CD4-positive, alpha-beta T cell treated with Interleukin-10 for 1 hour (primary cell): ENCODE data around the gene C11orf21.

Experiments used
- DNase-seq: peaks from one replicate; pipeline ENCODE4 v3.0.0-alpha.2; 2020

Gene C11orf21

DNA sequence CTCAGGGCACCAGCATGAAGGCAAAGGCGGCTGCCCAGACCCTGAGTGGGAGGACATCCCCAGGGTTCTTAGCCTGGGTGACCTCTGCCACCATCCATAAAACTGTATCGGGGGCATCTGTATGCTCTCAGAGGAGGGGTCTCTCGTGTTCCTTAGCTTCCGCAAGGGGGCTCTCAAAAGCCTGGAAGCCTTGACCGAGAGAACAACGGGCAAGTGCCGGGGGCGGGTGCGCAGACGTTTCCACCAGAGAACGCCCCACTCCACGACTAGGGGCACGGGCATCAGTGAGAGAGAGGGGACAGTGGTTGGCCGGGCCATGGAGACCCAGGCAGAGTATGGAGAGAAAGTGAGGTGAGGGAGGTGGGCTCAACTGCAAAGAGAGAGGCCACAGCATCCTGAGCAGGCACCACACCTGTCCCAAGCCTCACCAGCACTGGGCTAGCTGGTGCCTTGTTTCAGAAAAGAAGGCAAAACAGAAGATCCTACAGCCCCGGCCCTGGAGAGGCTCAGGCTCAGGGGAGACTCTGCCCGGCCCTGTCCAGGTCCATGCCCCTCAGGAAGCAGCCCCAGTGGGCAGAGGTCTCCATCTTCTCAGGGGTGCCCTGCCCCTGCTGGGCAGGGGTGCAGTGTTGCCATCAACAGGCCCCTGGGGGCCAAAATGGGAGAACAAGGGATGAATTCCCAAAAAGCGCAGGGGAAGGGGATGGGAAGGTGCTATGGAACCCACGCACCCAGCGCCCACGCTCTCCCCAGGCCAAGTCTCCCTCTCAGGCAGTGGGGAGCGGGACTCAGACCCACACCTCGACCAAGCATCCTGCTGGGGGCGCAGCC lies 6.0 kb upstream of the C11orf21 start:
- no peak for DNase-seq

DNA sequence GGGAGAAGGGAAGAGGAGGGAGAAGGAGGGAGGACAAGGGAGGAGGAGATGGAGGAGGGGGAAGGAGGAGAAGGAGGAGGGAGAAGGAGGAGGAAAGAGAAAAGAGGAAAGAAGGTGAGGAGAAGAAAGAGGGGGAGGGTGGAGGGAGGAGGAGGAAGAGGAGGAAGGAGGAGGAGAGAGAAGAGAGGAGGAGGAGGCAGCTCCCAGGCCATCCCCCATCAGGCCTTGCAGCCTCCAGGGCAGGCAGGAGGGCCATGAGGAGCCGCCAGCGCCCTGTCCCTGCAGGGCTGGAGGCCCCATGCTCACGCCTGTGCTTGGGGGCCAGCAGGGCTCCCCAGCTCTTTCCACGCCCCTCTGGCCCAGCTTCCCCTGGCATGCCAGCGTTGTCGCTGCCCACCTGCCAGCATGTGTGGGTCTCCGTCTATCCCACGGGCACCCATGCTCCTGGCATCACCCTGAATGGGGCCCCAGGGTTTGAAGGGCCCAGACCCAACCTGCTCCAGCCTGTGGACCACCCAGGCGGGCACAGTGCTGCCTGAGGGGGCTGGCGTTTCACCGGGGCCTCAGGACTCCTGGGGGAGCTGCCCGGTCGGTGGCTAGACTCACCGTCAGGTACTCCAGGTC lies 5.3 kb upstream of the C11orf21 start:
- DNase-seq, result no peak

DNA sequence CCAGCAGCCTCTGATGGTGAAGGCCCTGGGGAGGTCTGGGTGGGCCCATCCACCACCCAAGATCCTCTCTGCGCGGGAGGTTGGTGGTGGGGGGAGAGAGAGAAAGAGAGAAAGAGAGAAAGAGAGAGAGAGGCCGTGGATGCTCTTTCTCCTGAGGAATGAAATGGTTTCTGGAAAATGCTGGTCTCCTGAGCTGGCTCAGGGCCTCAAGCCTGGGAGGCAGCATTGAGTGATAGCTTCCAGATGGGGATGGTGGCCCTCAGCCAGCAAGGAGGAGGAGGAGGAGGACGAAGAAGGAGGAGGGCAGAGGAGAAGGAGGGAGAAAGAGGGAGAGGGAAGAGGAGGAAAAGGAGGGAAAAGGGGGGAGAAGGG lies 4.7 kb upstream of the C11orf21 start:
- no peak for DNase-seq

DNA sequence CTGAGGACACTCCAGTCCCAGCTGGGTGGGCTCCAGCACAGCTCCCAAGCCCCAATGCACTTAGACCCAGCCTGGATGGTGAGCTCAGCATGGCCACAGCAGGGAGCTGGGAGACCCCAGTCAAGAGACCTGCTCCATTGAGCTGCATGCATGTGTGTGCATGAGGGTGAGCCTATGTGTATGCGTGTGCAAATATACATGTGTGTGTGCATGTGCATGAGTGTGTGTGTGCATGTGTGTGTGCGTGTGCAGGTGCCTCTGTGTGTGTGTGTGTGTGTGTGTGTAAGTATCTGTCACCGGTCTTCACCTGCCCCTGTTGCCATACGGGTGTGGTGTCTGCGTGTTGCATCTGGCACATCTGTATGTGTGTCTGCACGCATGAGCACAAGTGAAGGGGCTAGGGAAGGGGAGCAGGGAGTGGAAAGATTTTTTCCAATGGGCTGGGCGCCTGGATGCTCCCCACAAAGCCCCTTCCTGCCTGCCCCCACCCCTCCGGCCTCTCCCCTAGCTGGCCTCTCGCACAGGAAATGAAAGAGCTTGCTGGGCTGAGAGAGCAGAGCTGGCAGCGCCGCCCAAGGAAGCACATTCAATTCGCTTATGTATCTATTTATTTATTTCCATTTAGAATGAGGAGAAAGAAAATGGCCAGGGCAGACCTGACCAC lies 4.2 kb upstream of the C11orf21 start:
- DNase-seq, result no peak

DNA sequence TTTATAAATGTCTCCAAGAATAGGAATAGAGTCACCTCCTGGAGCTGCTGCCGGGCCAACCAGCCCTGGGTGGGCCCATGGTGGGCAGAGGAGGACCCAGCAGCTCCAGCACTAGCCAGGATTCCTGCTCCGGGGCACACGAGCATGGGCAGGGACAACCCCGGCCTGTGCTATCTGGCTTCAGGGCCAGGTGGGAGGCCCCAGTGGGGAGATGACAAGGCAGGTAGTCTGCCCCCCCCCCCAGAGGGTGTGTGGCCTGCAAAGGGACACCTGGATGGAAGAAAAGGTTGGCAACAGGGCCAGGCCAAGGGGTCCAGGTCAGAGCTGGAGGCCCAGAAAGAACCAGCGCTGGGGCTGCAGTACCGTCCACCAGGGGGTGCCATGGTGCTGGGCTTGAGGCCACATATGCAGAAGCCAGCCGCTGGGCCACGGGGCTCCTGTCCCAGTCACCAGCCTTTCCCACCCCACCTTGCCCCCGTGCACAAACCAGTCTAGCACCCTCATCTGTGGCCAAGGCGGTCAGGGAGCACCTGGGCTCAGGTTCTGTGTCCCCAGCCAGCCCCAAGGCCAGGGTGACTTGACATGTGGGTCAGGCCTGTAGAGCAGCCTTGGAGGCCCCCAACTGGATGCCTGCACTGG lies 3.5 kb upstream of the C11orf21 start:
- DNase-seq, result peak; percentile 83

DNA sequence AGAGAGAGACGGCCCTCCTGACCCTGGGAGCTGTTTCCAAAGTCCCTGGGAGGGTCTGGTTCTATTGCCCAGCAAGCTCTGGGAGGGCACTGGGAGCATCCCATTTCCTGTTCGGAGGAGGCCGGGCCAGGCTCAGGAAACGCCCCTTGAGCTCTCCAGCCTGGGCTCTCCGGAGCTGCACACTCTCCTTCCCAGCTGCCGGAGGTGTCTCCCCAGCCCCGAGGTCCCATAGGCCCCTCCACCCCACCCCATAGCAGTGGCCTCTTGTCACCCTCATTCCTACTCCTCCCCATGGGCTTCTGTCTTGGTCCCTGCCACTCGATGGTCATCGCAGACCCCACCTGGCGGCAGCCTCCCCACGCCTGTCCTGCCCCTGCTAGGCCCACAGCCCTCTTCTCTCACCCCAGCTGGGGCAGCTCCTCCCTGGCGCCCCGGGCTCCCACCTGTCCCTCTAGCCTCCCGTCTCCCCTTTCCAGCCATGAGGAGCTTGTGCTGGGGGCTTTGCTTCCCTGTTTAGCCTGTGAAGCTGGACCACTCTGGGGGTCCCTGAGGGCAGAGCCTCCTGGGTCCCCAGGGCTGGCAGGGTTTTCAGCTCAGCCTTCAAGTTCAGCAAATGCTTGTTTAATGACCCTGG lies 2.9 kb upstream of the C11orf21 start:
- no peak for DNase-seq

DNA sequence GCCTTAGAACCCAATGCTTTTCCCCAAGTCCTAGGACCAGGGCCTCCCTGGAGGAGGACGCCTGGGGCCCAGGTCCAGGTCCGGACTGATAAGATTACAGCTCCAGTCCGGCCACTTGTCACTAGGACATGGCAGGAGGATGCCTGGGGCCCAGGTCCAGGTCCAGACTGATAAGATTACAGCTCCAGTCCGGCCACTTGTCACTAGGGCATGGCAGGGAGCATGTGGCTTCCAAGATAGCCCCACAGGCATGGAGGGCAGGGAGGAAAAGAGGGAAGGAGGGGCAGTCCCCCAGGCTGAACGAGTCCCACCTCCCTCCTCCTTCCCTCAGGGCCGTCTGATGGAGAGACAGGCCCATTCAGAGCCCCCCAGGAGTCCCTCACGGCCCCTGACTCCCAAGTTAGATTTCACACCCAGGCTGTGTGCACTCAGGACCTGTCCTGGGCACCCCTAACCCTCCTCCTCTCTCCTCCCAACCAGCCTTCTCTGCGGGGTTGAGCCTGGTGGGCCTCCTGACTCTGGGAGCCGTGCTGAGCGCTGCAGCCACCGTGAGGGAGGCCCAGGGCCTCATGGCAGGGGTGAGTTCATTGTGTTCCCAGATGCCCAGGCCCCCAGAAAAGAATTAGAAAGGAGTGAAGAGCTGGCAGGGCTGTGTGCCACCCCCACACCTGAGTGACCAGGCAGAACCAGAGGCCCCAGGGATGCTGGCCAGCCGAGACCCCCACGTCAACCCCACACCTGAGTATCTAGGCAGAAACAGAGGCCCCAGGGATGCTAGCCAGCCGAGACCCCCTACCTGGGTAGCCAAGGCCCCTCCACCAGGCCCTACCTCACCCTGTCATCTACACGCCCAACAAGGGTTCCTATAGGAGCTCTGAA lies 2.1 kb upstream of the C11orf21 start:
- DNase-seq, result no peak

DNA sequence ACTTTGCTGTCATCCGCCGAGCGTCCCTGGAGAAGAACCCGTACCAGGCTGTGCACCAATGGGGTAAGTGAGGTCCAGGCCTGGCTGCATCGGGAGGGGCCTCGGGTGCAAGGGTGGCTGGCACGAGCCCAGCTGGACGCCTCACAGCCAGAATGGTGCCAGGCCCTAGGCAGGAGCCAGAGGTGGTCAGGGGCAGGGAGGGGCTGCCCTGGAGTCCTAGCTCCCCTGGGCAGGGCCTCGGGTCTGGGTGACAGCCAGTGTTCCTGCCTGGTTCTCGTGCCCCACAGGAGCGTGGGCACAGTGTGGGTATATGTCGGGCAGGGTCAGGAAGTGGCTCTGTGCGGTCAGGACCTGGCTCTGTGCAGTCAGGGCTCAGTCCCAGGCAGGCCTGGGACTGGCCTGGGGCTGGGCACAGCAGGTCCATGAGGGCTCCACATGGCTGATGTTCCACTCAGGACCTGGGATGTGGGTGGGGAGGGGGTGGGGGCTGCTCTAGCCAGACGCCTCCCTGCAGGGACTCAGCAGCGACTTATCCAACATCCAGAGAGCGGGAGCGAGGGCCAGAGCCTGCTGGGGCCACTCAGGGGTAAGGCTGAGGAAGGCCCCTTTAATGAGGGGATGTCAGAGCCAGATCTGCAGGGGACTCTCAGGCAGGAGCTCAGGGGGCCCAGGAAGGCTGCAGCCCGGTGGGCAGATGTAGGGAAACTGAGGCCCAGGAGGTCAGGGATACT lies 1.3 kb upstream of the C11orf21 start:
- no peak for DNase-seq

DNA sequence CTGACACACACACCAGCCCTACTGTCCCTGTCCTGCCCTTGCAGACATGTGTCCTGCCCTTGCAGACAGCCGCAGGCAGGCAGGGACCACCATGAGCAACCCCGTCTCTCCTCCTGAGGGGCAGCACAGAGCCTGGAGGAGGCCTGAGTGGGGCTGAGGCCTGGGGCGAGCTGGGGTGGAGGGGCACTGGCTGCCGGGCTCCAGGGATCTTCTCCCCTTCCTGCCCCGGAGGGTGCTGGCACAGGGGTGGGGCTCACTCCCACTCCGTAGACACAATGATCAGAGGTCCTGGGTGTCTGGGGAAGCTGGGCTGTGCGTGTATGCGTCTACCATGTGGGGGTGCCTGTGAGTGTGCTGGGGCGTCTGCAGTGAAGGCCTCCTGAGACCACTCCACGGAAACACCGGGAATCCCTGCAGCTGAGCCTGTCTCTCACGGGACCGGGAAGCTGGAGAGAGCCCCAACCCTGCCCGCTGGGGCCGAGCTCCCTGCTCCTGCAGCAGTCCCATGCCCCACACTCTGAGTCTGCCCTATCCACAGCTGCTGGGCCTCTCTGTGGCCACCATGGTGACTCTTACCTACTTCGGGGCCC lies 683 bp upstream of the C11orf21 start:
- DNase-seq, result no peak

DNA sequence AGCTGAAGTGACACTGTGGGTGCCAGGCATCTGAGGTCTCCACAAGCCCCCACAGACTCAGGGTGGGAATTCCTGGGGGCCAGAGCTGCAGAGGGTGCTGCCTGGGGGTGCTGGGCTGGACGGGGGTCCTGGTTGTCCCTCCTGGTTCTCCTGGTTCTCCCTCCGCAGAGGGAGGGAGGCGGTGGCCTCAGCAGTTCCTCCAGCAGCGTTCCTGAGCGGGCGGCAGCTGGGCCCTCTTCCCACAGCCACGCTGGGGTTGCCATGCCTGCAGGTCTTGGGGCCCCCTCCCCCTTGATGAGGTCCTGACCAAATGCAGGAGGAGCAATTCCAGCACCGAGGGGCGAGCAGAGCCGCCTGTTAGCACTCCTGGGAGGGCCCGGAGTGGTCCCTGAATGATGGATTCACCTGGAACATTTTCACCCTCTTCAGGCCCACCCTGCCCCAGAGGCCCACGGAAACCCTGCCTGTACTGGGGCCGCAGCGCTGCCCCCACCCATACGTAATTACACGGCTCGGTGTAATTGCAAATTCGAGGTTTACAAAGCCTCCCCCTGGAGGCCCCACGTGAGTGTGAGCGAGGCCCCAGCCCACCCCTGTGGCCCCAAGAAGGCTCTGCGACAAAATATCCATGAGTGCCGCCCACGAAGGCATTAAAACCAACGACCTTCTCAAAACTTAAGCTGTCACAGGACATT lies 635 bp downstream of the C11orf21 start:
- DNase-seq, result no peak

DNA sequence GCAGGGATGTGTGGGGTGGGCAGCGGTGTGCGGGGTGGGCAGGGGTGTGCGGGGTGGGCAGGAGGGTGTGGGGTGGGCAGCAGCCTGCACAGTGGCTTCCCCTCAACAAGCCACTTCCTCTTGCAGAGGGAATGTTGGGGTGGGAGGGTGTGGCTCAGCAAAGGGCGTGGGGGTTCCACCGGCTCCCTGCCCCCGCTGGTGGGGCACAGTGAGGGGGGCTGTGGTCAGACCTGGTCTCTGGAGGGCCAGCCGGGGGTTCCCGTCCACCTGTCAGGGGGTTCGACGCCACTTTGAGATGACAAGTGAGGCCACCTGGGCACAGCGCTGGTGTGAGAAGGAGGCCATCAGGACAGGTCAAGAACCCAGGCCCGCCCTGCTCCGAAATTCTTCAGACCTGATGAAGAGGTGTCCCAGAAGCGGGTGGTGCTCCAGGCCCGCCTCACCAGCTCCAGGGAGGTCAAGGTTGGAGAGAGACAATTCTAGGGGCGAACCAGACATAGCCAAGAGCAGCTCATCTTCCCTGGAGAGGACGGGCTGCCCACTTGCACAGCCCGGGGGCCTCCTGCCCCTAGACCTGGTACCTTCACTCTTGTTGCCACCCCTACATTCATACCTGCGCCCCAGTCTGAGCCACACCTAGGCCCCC lies 1.3 kb downstream of the C11orf21 start:
- no peak for DNase-seq

DNA sequence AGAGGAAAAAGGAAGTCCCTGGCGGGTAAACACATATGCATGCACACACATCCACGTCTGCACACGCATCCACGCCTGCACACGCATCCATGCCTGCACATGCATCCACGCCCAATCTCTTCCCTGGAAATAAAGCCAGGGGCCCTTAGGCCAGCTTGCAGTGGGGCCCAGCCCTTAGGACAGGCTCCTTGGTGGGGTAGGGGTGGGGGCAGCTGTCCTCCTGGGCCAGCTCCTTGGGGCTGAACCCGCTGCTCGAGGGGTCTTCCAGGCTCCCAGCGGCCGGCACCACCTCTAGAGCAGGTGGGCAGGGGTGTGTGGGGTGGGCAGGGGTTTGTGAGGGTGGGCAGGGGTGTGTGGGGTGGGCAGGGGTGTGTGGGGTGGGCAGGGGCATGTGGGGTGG lies 1.9 kb downstream of the C11orf21 start:
- DNase-seq, result no peak

DNA sequence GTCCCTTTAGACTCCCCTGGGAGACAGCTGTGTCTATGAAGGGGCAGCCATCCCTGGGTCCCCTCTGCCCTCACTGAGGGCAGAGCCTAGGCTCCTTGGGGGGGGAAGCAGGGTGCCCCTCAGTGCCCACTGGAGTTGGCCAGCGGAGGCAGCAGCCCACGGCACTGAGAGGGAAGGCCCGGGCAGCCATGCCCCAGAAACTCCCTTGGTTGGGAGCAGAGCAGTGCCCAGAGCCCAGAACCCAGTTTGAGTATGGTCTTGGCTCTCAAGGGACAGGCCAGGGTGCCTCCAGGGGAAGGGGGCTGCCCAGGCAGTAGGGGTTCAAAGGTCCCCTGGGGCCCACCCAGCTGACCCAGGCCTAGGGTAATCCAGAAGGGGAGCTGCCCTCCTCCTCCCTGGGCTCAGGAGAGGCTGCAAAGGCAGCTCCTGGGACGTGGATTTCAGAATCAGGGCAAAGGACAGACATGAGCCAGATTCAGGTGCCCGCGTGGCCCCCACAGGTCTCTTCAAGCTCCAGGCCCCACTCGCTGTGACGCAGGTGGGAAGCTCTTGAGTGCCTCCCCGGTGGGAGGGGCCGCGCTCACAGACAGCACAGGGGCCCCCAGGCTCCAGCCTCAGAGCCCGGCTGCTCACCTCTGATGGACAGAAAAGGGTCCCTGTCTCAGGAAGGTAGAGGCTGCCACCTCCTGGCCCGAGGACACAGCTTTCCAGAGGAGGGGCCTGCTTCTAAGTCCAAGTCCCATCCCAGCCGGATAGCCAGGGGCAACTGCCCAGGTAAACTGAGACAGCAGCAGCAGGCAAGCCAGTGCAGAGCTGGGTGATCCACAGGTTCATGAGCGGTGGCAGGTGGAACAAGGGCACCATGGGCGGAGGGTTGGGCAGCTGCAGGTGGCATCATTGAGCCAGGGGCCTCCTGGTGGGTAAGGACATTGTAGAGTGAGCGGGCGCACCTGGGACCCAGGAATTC lies 2.6 kb downstream of the C11orf21 start:
- DNase-seq, result no peak

DNA sequence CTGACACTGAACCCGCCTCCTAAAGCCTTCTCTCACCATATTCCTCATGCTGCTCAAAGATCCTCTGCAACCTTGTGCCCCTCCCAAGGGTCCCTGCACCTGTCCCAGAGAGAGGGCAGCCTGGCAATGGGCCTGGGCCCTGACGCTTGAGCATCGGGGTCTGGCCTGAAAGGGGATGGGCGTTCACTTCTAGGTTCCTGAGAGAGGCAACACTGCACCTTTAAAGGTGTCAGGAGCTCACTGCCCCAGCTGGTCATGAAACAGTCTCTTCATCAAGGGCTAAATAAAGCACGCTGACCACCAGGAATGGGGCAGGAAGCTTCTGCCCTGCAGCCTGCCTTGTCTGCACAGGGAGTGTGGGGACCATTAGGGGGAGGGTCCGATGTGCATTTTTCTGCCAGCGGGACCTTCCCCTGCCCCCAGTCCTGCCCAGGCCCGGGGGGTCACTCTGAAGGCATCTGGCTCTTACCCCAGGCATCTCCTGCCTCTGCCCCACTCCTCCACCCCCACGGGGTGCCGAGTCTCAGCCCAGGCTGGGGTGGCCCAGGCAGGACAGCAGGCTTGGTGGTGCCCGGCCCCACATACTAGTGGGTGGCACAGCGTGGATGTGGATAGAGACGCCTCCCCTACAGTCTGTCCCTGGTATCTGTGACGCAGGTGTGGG lies 3.5 kb downstream of the C11orf21 start:
- DNase-seq, result no peak

DNA sequence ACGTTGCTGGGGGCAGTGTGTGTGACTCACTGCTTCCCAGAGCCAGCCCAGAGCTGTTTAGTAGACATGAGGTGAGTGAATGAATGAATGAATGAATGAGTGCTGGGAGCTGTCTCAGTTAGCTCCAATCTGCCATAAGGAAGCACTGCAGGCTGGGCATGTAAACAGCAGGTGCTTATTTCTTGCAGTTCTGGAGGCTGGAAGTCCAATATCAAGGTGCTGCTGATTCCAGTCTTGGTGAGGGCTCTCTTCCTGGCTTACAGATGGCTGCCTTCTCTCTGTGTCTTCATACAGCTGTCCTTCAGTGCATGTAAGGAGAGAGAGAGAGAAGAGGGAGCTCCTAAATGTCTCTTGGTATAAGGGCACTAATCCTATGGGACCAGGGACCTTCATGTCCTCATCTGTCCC lies 4.1 kb downstream of the C11orf21 start:
- no peak for DNase-seq

DNA sequence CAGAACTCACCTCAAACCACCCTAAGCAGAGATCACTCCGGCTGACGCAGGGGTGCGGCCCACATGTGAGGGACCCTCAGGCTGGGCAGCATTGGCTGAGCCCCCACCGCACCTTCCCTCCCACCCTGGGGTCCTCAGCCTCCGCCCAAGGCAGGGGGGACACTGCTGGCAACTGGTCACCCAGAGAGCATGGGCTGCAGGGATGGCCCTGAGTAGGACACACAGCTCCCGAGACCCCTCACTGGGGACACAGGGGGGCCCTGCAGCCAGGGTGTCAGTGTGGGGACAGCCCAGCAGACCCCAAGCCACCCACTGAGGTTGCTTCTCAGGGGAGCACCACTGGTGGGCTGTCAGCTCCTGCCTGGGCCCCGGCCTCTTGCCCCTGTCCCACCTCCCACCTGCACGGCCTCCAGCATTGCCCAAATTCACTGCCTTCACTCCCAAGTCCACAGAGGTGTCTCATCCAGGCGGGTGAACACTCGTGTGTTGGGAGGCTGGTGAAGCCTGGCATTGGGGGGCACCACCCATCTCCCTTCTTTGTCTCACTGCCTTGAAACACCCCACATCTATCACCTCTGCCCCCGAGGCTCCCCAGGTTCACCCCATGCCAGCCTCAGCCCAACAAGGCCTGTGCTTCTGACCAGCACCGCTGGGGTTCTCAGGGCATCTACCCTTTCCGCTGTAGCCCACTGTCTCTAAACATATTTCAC lies 4.7 kb downstream of the C11orf21 start:
- DNase-seq, result no peak
